ENCODE results near the gene CD83.
A peak's percentile ranks its signal among the peaks of the same experiment; 100 is the strongest.

Gene CD83

DNA sequence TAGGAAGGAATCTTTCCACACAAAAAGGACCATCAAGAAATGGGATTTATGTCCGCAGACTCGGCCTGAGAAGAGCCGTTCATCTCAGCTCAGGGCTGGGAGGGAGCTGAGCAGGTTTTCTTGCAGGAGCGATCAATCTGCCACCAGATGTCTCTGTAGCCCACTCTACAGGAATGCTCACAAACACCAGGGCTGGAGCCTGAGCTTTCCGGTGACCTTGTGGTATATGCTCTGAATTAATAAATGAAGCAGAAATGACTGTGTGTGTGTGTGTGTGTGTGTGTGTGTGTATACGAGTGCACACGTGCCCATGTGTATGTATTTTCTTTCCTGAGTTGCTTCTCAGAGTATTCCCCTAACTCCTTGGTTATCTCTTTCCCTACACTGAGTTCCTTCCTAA is 12.0 kb downstream of the CD83 start:
- H3K27ac ChIP-seq: no peak overlapping the region
- H2AFZ ChIP-seq: peak overlapping the region; percentile 66
- H3K27me3 ChIP-seq (ENCODE audit: control insufficient read depth, insufficient read depth, low read length): no peaks in the 10 kb centered on the region
- H3K4me2 ChIP-seq (ENCODE audit: low read length): no peak overlapping the region
- no peaks in the 10 kb centered on the region for H3K79me2 ChIP-seq
- peaks cover 4% of the 10 kb centered on the region for H3K4me1 ChIP-seq
- no peak overlapping the region for H3K4me3 ChIP-seq (ENCODE audit: low read depth, low read length)
- no peaks in the 10 kb centered on the region for H3K36me3 ChIP-seq (ENCODE audit: control insufficient read depth, insufficient read depth, low read length)
- no peak overlapping the region for H3K9ac ChIP-seq
- H3K9me3 ChIP-seq (ENCODE audit: control insufficient read depth, low read length): no peaks in the 10 kb centered on the region
- TF ChIP-seq, protein P1, sequence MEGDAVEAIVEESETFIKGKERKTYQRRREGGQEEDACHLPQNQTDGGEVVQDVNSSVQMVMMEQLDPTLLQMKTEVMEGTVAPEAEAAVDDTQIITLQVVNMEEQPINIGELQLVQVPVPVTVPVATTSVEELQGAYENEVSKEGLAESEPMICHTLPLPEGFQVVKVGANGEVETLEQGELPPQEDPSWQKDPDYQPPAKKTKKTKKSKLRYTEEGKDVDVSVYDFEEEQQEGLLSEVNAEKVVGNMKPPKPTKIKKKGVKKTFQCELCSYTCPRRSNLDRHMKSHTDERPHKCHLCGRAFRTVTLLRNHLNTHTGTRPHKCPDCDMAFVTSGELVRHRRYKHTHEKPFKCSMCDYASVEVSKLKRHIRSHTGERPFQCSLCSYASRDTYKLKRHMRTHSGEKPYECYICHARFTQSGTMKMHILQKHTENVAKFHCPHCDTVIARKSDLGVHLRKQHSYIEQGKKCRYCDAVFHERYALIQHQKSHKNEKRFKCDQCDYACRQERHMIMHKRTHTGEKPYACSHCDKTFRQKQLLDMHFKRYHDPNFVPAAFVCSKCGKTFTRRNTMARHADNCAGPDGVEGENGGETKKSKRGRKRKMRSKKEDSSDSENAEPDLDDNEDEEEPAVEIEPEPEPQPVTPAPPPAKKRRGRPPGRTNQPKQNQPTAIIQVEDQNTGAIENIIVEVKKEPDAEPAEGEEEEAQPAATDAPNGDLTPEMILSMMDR (IDR thresholded peaks at IDR 0.05): peak; percentile 72

DNA sequence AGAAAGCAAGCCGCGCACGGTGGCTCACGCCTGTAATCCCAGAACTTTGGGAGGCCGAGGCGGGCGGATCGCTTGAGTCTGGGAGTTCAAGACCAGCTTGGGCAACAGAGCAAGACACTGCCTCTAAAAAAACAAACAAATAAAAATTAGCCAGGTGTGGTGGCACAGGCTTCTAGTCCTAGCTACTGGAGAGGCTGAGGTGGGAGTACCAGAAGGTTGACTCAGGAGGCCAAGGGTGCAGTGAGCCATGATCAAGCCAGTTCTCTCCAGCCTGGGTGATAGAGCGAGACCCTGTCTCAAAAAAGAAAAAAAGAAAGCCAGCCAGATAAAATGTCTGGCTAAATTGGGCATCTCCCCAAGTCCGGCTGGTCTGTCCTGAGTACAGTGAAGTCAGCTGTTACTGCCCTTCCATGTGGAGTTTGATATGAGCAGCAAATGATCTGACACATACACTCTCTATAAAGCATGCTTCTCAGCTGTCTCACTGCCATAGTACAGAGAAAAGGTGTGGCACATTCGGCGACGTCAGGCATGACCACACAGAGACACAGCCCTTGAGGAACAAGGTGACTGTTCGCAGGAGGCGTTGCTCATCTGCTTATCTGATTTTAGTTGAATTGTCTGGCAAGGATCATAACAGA is 13.0 kb downstream of the CD83 start:
- Histone ChIP-seq H3K4me1 (peaks cover 8% of the 10 kb centered on the region), H3K9me3 (ENCODE audit: control insufficient read depth, low read length) (no peaks in the 10 kb centered on the region), H3K27ac (no peak overlapping the region), H3K79me2 (no peaks in the 10 kb centered on the region), H3K9ac (no peak overlapping the region), H2AFZ (no peak overlapping the region), H3K36me3 (ENCODE audit: control insufficient read depth, insufficient read depth, low read length) (no peaks in the 10 kb centered on the region), H3K27me3 (ENCODE audit: control insufficient read depth, insufficient read depth, low read length) (no peaks in the 10 kb centered on the region), H3K4me2 (ENCODE audit: low read length) (no peak overlapping the region), H3K4me3 (ENCODE audit: low read depth, low read length) (no peak overlapping the region)
- TF ChIP-seq, protein P1 (IDR thresholded peaks at IDR 0.05): no peak

GRCh38 chr6:14131579-14131978 is 14.0 kb downstream of the CD83 start:
- Histone ChIP-seq H3K27ac (no peak overlapping the region), H3K27me3 (ENCODE audit: control insufficient read depth, insufficient read depth, low read length) (no peaks in the 10 kb centered on the region), H3K4me3 (ENCODE audit: low read depth, low read length) (no peak overlapping the region), H3K4me1 (peaks cover 10% of the 10 kb centered on the region), H3K9me3 (ENCODE audit: control insufficient read depth, low read length) (no peaks in the 10 kb centered on the region), H3K4me2 (ENCODE audit: low read length) (no peak overlapping the region), H3K79me2 (no peaks in the 10 kb centered on the region), H2AFZ (no peak overlapping the region), H3K36me3 (ENCODE audit: control insufficient read depth, insufficient read depth, low read length) (no peaks in the 10 kb centered on the region), H3K9ac (no peak overlapping the region)
- TF ChIP-seq, protein P1 (IDR thresholded peaks at IDR 0.05): no peak

- Histone ChIP-seq H2AFZ (no peak overlapping the region), H3K9me3 (ENCODE audit: control insufficient read depth, low read length) (no peaks in the 10 kb centered on the region), H3K27ac (no peak overlapping the region), H3K36me3 (ENCODE audit: control insufficient read depth, insufficient read depth, low read length) (no peaks in the 10 kb centered on the region), H3K4me3 (ENCODE audit: low read depth, low read length) (no peak overlapping the region), H3K27me3 (ENCODE audit: control insufficient read depth, insufficient read depth, low read length) (no peaks in the 10 kb centered on the region), H3K9ac (no peak overlapping the region), H3K79me2 (no peaks in the 10 kb centered on the region), H3K4me2 (ENCODE audit: low read length) (no peak overlapping the region), H3K4me1 (peaks cover 10% of the 10 kb centered on the region)
- TF ChIP-seq, protein P1 (IDR thresholded peaks at IDR 0.05): no peak
Observed at GRCh38 chr6:14132244-14132920, 14.8 kb downstream of the CD83 start.

GRCh38 chr6:14132921-14133275 is 15.3 kb downstream of the CD83 start:
- H3K27ac ChIP-seq: no peak overlapping the region
- no peak overlapping the region for H2AFZ ChIP-seq
- no peak overlapping the region for H3K9ac ChIP-seq
- no peaks in the 10 kb centered on the region for H3K27me3 ChIP-seq (ENCODE audit: control insufficient read depth, insufficient read depth, low read length)
- H3K36me3 ChIP-seq (ENCODE audit: control insufficient read depth, insufficient read depth, low read length): no peaks in the 10 kb centered on the region
- no peak overlapping the region for H3K4me3 ChIP-seq (ENCODE audit: low read depth, low read length)
- no peaks in the 10 kb centered on the region for H3K9me3 ChIP-seq (ENCODE audit: control insufficient read depth, low read length)
- H3K4me2 ChIP-seq (ENCODE audit: low read length): no peak overlapping the region
- H3K4me1 ChIP-seq: peaks cover 10% of the 10 kb centered on the region
- no peaks in the 10 kb centered on the region for H3K79me2 ChIP-seq
- TF ChIP-seq, protein P1 (IDR thresholded peaks at IDR 0.05): no peak
